HG03097 (cell line): ENCODE results near the gene DISC1.
"Not testable (repeated sequence)": the region's sequence is repeated elsewhere in the genome, so short reads cannot be mapped to it uniquely, and the experiment has no call there.

Source experiments
- ATAC-seq: cut with Tn5 transposase; IDR thresholded peaks from one replicate; pipeline ENCODE4 v1.9.1; 2021; ENCODE audit not compliant: unreplicated experiment, low FRiP score

The DISC1 gene

GRCh38 chr1:231722356-231722755, 95.8 kb downstream of the DISC1 start:
- no peak for ATAC-seq

GRCh38 chr1:231723146-231723545, 96.6 kb downstream of the DISC1 start:
- no peak for ATAC-seq

GRCh38 chr1:231724041-231724440, 97.5 kb downstream of the DISC1 start:
- no peak for ATAC-seq

- no peak for ATAC-seq
Observed at GRCh38 chr1:231724876-231725647, 98.5 kb downstream of the DISC1 start.

- no peak for ATAC-seq
Observed at GRCh38 chr1:231727171-231727570, 100.6 kb downstream of the DISC1 start.

GRCh38 chr1:231728987-231729386, 102.4 kb downstream of the DISC1 start:
- not testable (repeated sequence) for ATAC-seq

- no peak for ATAC-seq
Observed at GRCh38 chr1:231729544-231729943, 103.0 kb downstream of the DISC1 start.

GRCh38 chr1:231731268-231731667, 104.7 kb downstream of the DISC1 start:
- no peak for ATAC-seq

GRCh38 chr1:231733063-231733462, 106.5 kb downstream of the DISC1 start:
- no peak for ATAC-seq

GRCh38 chr1:231733672-231734071, 107.1 kb downstream of the DISC1 start:
- ATAC-seq = no peak

- no peak for ATAC-seq
Observed at GRCh38 chr1:231734417-231734816, 107.8 kb downstream of the DISC1 start.

GRCh38 chr1:231735411-231735810, 108.8 kb downstream of the DISC1 start:
- no peak for ATAC-seq

GRCh38 chr1:231735941-231736340, 109.4 kb downstream of the DISC1 start:
- ATAC-seq = no peak

- ATAC-seq = no peak
Observed at GRCh38 chr1:231736464-231736863, 109.9 kb downstream of the DISC1 start.

- ATAC-seq = no peak
Observed at GRCh38 chr1:231738554-231738953, 112.0 kb downstream of the DISC1 start.

- ATAC-seq = no peak
Observed at GRCh38 chr1:231743966-231744365, 117.4 kb downstream of the DISC1 start.

- ATAC-seq = no peak
Observed at GRCh38 chr1:231748760-231749415, 122.3 kb downstream of the DISC1 start.

- ATAC-seq = no peak
Observed at GRCh38 chr1:231750296-231750695, 123.7 kb downstream of the DISC1 start.

GRCh38 chr1:231750818-231751362, 124.3 kb downstream of the DISC1 start:
- no peak for ATAC-seq

- ATAC-seq = no peak
Observed at GRCh38 chr1:231751415-231751814, 124.8 kb downstream of the DISC1 start.

- no peak for ATAC-seq
Observed at GRCh38 chr1:231753313-231753712, 126.7 kb downstream of the DISC1 start.

- ATAC-seq = no peak
Observed at GRCh38 chr1:231757101-231757404, 130.5 kb downstream of the DISC1 start.
